Osteocyte (in vitro differentiated cells): Measurements from ENCODE around the gene CD83. TPM values are rescaled to one million over a fixed set of nuclear protein-coding genes. Genes with fewer than 3 reads are reported as not detected.

Experiments
- DNase-seq: peaks from one replicate; pipeline ENCODE4 v3.0.0; 2021; ENCODE audit warnings: mixed read lengths; ENCODE audit not compliant: unreplicated experiment; ENCODE audit errors: extremely low spot score
- H3K27ac Mint-ChIP-seq: one replicate; pipeline ENCODE4 v1.8.0; 2021; ENCODE audit warnings: mild to moderate bottlenecking, mixed read lengths; ENCODE audit not compliant: unreplicated experiment
- H3K27me3 Mint-ChIP-seq: one replicate; pipeline ENCODE4 v1.8.0; 2021; ENCODE audit warnings: mixed read lengths; ENCODE audit not compliant: unreplicated experiment
- H3K36me3 Mint-ChIP-seq: one replicate; pipeline ENCODE4 v1.8.0; 2021; ENCODE audit warnings: mixed read lengths; ENCODE audit not compliant: unreplicated experiment
- H3K4me1 Mint-ChIP-seq: one replicate; pipeline ENCODE4 v1.8.0; 2021; ENCODE audit warnings: mixed read lengths; ENCODE audit not compliant: unreplicated experiment
- H3K4me3 Mint-ChIP-seq: one replicate; pipeline ENCODE4 v1.8.0; 2021; ENCODE audit warnings: mild to moderate bottlenecking, moderate library complexity, mixed read lengths; ENCODE audit not compliant: unreplicated experiment
- H3K9me3 Mint-ChIP-seq: one replicate; pipeline ENCODE4 v1.8.0; 2021; ENCODE audit warnings: mixed read lengths; ENCODE audit not compliant: unreplicated experiment
- total RNA-seq: library from RNA; stranded (reverse); gene quantifications from 2 replicates; pipeline ENCODE4 v1.2.1, GENCODE V29; 2021
- TF ChIP-seq, protein P1 (sequence below): fragments of 200-600 bp; sonication (generic); IDR thresholded peaks from 2 replicates; pipeline ENCODE4 v1.5.0; 2021; ENCODE audit warnings: antibody characterized with exemption, mild to moderate bottlenecking, moderate library complexity

The CD83 gene
- total RNA-seq, 1 donor from 2014 or later, result 1.4 TPM

DNA sequence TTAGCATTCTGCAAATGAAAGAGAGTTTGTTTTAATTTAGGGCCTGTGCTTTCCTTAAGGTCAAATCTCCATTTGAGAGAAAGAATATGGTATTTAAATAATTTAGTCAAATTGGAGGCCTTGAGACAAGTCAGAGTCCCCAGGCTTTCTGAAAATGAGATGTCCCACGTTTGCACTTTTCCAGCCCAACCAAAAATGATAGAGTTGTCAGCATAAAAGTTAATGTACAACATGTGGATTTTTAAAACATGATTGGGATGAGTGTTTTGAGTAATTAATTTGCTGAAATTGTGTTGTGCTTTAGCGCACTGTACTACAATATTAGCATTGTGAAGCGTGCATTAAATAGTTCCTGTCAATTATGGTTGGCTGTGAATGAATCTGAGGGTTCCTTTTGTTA lies 10.0 kb downstream of the CD83 start:
- H3K27me3 Mint-ChIP-seq, result no peaks in the 10 kb centered on the region
- no peak for DNase-seq
- no peak overlapping the region for H3K27ac Mint-ChIP-seq
- H3K36me3 Mint-ChIP-seq, result no peaks in the 10 kb centered on the region
- no peak overlapping the region for H3K4me3 Mint-ChIP-seq
- H3K9me3 Mint-ChIP-seq, result no peaks in the 10 kb centered on the region
- TF ChIP-seq, protein P1, sequence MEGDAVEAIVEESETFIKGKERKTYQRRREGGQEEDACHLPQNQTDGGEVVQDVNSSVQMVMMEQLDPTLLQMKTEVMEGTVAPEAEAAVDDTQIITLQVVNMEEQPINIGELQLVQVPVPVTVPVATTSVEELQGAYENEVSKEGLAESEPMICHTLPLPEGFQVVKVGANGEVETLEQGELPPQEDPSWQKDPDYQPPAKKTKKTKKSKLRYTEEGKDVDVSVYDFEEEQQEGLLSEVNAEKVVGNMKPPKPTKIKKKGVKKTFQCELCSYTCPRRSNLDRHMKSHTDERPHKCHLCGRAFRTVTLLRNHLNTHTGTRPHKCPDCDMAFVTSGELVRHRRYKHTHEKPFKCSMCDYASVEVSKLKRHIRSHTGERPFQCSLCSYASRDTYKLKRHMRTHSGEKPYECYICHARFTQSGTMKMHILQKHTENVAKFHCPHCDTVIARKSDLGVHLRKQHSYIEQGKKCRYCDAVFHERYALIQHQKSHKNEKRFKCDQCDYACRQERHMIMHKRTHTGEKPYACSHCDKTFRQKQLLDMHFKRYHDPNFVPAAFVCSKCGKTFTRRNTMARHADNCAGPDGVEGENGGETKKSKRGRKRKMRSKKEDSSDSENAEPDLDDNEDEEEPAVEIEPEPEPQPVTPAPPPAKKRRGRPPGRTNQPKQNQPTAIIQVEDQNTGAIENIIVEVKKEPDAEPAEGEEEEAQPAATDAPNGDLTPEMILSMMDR, result no peak
- H3K4me1 Mint-ChIP-seq, result peaks cover 4% of the 10 kb centered on the region

DNA sequence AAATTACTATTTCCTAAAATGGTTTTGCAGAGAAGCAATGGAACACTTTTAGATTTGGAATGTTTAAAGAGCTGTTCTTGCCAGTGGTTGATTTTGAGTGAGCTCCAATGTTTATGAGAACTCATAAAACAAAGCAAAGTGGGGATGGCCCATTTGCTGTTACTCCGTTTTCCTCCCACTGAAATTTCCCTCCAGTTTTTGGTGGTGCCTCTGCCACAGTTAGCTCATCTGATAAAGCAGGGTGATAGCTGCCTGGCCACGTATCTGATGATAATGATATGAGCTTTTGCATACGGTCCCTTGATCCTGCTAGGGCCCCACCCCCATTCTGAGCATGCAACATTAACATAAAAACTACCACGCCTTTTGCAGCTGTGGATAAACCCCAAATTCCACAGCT lies 10.4 kb downstream of the CD83 start:
- Mint-ChIP-seq H3K27me3 (no peaks in the 10 kb centered on the region), H3K9me3 (no peaks in the 10 kb centered on the region)

DNA sequence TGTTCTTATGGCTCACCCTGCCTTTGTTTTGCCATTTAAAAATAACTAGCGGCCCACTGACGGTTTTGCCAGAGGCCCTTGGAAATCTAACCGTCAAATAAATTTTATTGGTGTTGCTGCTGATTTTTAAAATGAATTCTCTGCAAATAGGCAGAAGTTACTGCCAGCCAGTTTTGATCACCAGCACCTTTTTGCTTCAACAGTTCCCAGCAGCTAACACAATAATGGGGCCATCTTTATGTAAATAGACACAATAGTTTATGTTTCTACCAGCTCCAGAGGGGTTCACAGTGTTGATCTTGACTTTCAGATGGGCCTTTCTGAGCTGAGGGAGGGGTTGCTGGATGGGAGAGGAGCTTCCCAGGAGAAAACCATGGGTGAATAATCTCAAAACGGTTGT lies 11.2 kb downstream of the CD83 start:
- Mint-ChIP-seq H3K4me3 (no peak overlapping the region), H3K27me3 (no peaks in the 10 kb centered on the region), H3K4me1 (peaks cover 4% of the 10 kb centered on the region), H3K27ac (no peak overlapping the region), H3K9me3 (no peaks in the 10 kb centered on the region), H3K36me3 (no peaks in the 10 kb centered on the region)
- TF ChIP-seq, protein P1, result no peak
- no peak for DNase-seq

More for the DNA sequence above, 10.4 kb downstream of the CD83 start:
- Mint-ChIP-seq H3K4me3 (no peak overlapping the region), H3K4me1 (peaks cover 4% of the 10 kb centered on the region), H3K27ac (no peak overlapping the region), H3K36me3 (no peaks in the 10 kb centered on the region)
- no peak for DNase-seq
- TF ChIP-seq, protein P1, result no peak

- no peak for DNase-seq
- no peak overlapping the region for H3K4me3 Mint-ChIP-seq
- H3K27me3 Mint-ChIP-seq, result no peaks in the 10 kb centered on the region
- H3K9me3 Mint-ChIP-seq, result no peaks in the 10 kb centered on the region
- TF ChIP-seq, protein P1, result peak; percentile 78
- H3K27ac Mint-ChIP-seq, result no peak overlapping the region
- H3K4me1 Mint-ChIP-seq, result peaks cover 4% of the 10 kb centered on the region
- peaks cover under 1% of the 10 kb centered on the region for H3K36me3 Mint-ChIP-seq
Observed at GRCh38 chr6:14129575-14129974, 12.0 kb downstream of the CD83 start.

- no peak for DNase-seq
- TF ChIP-seq, protein P1, result no peak
- Mint-ChIP-seq H3K27me3 (no peaks in the 10 kb centered on the region), H3K27ac (no peak overlapping the region), H3K36me3 (peaks cover 3% of the 10 kb centered on the region), H3K4me1 (peaks cover 4% of the 10 kb centered on the region), H3K9me3 (no peaks in the 10 kb centered on the region), H3K4me3 (no peak overlapping the region)
Observed at GRCh38 chr6:14130435-14131075, 13.0 kb downstream of the CD83 start.
